H1 (cell line): Measurements from ENCODE around the gene LMAN1L. TPM values are rescaled to one million over a fixed set of nuclear protein-coding genes. Genes with fewer than 3 reads are reported as not detected.

Experiments
- CHD2 ChIP-seq: IDR thresholded peaks from 2 replicates; pipeline ENCODE4 v1.6.1; 2012; ENCODE audit warnings: low read length, improper control_type of control experiment
- CREB1 ChIP-seq: IDR thresholded peaks from 2 replicates; pipeline ENCODE4 v1.6.1; 2012; ENCODE audit warnings: inconsistent platforms
- JUND ChIP-seq: IDR thresholded peaks from 2 replicates; pipeline ENCODE4 v1.6.1; 2011; ENCODE audit warnings: mild to moderate bottlenecking, improper control_type of control experiment, low read length
- YY1 ChIP-seq: IDR thresholded peaks from 2 replicates; pipeline ENCODE4 v1.6.1; 2011; ENCODE audit warnings: low read depth, mild to moderate bottlenecking, low read length
- polyA plus RNA-seq, 7 experiments: library from polyadenylated mRNA; depleted of rRNA in 3 of 7; stranded (reverse) in 5 of 7; unstranded in 2 of 7; fragments of >200 nt in 5 of 7; fragments of 200-250 nt in 2 of 7; gene quantifications; 1 replicate in 5 of 7; 2 replicates in 1 of 7; 4 replicates in 1 of 7; pipeline versions ENCODE4 v1.2.1 to v1.2.3, GENCODE V29; 2011 to 2013; ENCODE audit warnings: missing spikeins in 2 of 7, mixed read lengths in 2 of 7
- total RNA-seq: library from RNA; stranded (reverse); fragmentation: NEBNext Ultra II Directional; extraction: Animal tissue kit (Norgen Biotek cat#: 25700); gene quantifications from 2 replicates; pipeline ENCODE4 v1.2.1, GENCODE V29; 2021
- TF ChIP-seq, protein P1 (sequence below): IDR thresholded peaks from 2 replicates; pipeline ENCODE4 v1.6.1; 2012; ENCODE audit warnings: inconsistent platforms

Gene LMAN1L
- total and polyA plus RNA-seq, 2 of the 8 experiments (the other 6 are each of a cell fraction or from before 2014, with no cell fraction given) = not detected

- 0 out of 2 replicates have a peak, but pooled peaks have one; percentile 61 for TF ChIP-seq JUND
- TF ChIP-seq CREB1 = peak; percentile 73
- TF ChIP-seq, protein P1, sequence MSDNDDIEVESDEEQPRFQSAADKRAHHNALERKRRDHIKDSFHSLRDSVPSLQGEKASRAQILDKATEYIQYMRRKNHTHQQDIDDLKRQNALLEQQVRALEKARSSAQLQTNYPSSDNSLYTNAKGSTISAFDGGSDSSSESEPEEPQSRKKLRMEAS = peak; percentile 57
- 0 out of 2 replicates have a peak, but pooled peaks have one; percentile 17 for TF ChIP-seq CHD2
- TF ChIP-seq YY1 = peak; percentile 31; the same call in 1 of the 2 replicates
- TF ChIP-seq, all 59 proteins: peak for 10
Measured at GRCh38 chr15:74799856-74800558, 12.6 kb upstream of the LMAN1L start (continued).
